HCT116 (cell line): Measurements from ENCODE around the gene MYO3B. TPM values are rescaled to one million over a fixed set of nuclear protein-coding genes. Genes with fewer than 3 reads are reported as not detected.

ENCODE experiments used
- ATAC-seq: fragments of 200-7000 bp; cut with Tn5 transposase; 2 replicates; pipeline ENCODE4 v1.9.1; 2020; ENCODE audit warnings: mild to moderate bottlenecking, moderate library complexity
- BruUV-seq: library from RNA; stranded (reverse); fragments of 400-500 nt; replicated peaks from 2 replicates; lab custom pipeline; 2021; lab: Mats Ljungman, UMichigan
- CTCF ChIA-PET: fragments of 300-600 bp; sonication (Branson Sonifier 250); formaldehyde crosslinking; loops from one replicate; lab custom pipeline; 2021; ENCODE audit warnings: antibody characterized with exemption; lab: Charles Lee
- POLR2A ChIA-PET: fragments of 300-600, 350-600 bp; sonication (Branson Sonifier 250); formaldehyde crosslinking; loops from one replicate; lab custom pipeline; 2021; ENCODE audit warnings: antibody characterized with exemption; lab: Charles Lee
- RAD21 ChIA-PET, 2 experiments: fragments of 300-600 bp; sonication (Branson Sonifier 250); formaldehyde crosslinking; loops; one replicate each; lab custom pipeline; 2023; ENCODE audit warnings: low total read pairs in 2 of 2; ENCODE audit not compliant: uncharacterized antibody in 2 of 2, unreplicated experiment in 2 of 2, low non-redundant PET in 1 of 2; lab: Charles Lee
- DNase-seq: peaks from one replicate; pipeline ENCODE4 v3.0.0-alpha.2; 2010; ENCODE audit warnings: low read depth, low spot score
- H2AFZ ChIP-seq: fragments of 200-600 bp; shearing (Covaris generic), sonication (generic); 2 replicates; pipeline ENCODE4 v1.6.1; 2017; ENCODE audit warnings: low read depth, mixed run types, mixed read lengths, antibody characterized with exemption, low read length; ENCODE audit not compliant: poor library complexity, severe bottlenecking
- H3K27ac ChIP-seq: 2 replicates; pipeline ENCODE4 v1.5.1; 2012; ENCODE audit warnings: low read depth, low read length
- H3K27me3 ChIP-seq: fragments of 200-600 bp; sonication (generic); 2 replicates; pipeline ENCODE4 v1.6.1; 2016; ENCODE audit warnings: mixed run types, low read length, mixed read lengths; ENCODE audit not compliant: insufficient read depth
- H3K36me3 ChIP-seq, 2 experiments: fragments of 200-500 bp in 1 of 2; fragments of 200-600 bp in 1 of 2; sonication (Bioruptor generic) in 1 of 2; sonication (generic) in 1 of 2; 2 replicates each; pipeline versions ENCODE4 v1.5.1 to v1.6.1; 2014 to 2016; ENCODE audit warnings: low read length in 2 of 2, inconsistent platforms in 1 of 2, mixed read lengths in 1 of 2, mixed run types in 1 of 2; ENCODE audit not compliant: insufficient read depth in 2 of 2, control insufficient read depth in 1 of 2
- H3K4me1 ChIP-seq, 2 experiments: fragments of 200-600 bp in 1 of 2; sonication (generic) in 1 of 2; 2 replicates each; pipeline versions ENCODE4 v1.5.1 to v1.6.1; 2012 to 2017; ENCODE audit warnings: low read length in 2 of 2, inconsistent platforms in 1 of 2, mild to moderate bottlenecking in 1 of 2, mixed read lengths in 1 of 2, mixed run types in 1 of 2, moderate library complexity in 1 of 2; ENCODE audit not compliant: insufficient read depth in 2 of 2, control insufficient read depth in 1 of 2
- H3K4me2 ChIP-seq: fragments of 200-600 bp; sonication (generic); 2 replicates; pipeline ENCODE4 v1.6.1; 2017; ENCODE audit warnings: mixed run types, low read length, mixed read lengths
- H3K4me3 ChIP-seq, 2 experiments: fragments of 200-600 bp in 1 of 2; sonication (generic) in 1 of 2; replicated peaks in 1 of 2; 2 replicates each; pipeline ENCODE4 v1.5.1; 2011 to 2016; ENCODE audit warnings: low read length in 2 of 2, control low read depth in 1 of 2, low read depth in 1 of 2, mild to moderate bottlenecking in 1 of 2, mixed read lengths in 1 of 2, mixed run types in 1 of 2
- H3K79me2 ChIP-seq: fragments of 200-600 bp; sonication (generic); 2 replicates; pipeline ENCODE4 v1.6.1; 2017; ENCODE audit warnings: mild to moderate bottlenecking, mixed run types, low read length, moderate library complexity, mixed read lengths; ENCODE audit not compliant: insufficient read depth
- H3K9ac ChIP-seq: fragments of 200-600 bp; sonication (generic); 2 replicates; pipeline ENCODE4 v1.6.1; 2016; ENCODE audit warnings: low read length, mixed read lengths
- H3K9me2 ChIP-seq: fragments of 200-600 bp; sonication (generic), shearing (Covaris generic); 2 replicates; pipeline ENCODE4 v1.6.1; 2017; ENCODE audit warnings: mixed run types, mild to moderate bottlenecking, moderate library complexity; ENCODE audit not compliant: insufficient read depth
- H3K9me3 ChIP-seq, 2 experiments: fragments of 200-500 bp in 1 of 2; fragments of 200-600 bp in 1 of 2; sonication (Bioruptor generic) in 1 of 2; sonication (generic) in 1 of 2; 2 replicates each; pipeline ENCODE4 v1.6.1; 2014 to 2017; ENCODE audit warnings: low read length in 2 of 2, mixed read lengths in 2 of 2, inconsistent platforms in 1 of 2, low read depth in 1 of 2, mild to moderate bottlenecking in 1 of 2, mixed run types in 1 of 2, moderate library complexity in 1 of 2; ENCODE audit not compliant: control insufficient read depth in 1 of 2, insufficient read depth in 1 of 2
- H4K20me1 ChIP-seq: fragments of 200-600 bp; sonication (generic), shearing (Covaris generic); 2 replicates; pipeline ENCODE4 v1.6.1; 2017; ENCODE audit warnings: mixed run types, mild to moderate bottlenecking, moderate library complexity; ENCODE audit not compliant: insufficient read depth
- ATF3 ChIP-seq: IDR thresholded peaks from 2 replicates; pipeline ENCODE4 v1.6.1; 2012
- CTCF ChIP-seq, 3 experiments: fragments of 200-600 bp in 1 of 3; sonication (generic) in 1 of 3; IDR thresholded peaks in 2 of 3; conservative IDR thresholded peaks in 1 of 3; 2 replicates each; pipeline ENCODE4 v1.5.1; 2012 to 2017; ENCODE audit warnings: low read depth in 2 of 3, low read length in 2 of 3, antibody characterized with exemption in 1 of 3, borderline replicate concordance in 1 of 3, control low read depth in 1 of 3, mild to moderate bottlenecking in 1 of 3, mixed read lengths in 1 of 3, mixed run types in 1 of 3, moderate library complexity in 1 of 3; ENCODE audit not compliant: insufficient read depth in 1 of 3
- EGR1 ChIP-seq: IDR thresholded peaks from 2 replicates; pipeline ENCODE4 v1.6.1; 2012; ENCODE audit warnings: low read depth
- ELF1 ChIP-seq: IDR thresholded peaks from 2 replicates; pipeline ENCODE4 v1.6.1; 2012; ENCODE audit warnings: low read depth, borderline replicate concordance
- EZH2phosphoT487 ChIP-seq: fragments of 200-600 bp; IDR thresholded peaks from 2 replicates; pipeline ENCODE4 v1.6.1; 2018; ENCODE audit warnings: antibody characterized with exemption, borderline replicate concordance
- JUND ChIP-seq: IDR thresholded peaks from 2 replicates; pipeline ENCODE4 v1.6.1; 2012
- MAX ChIP-seq: IDR thresholded peaks from 2 replicates; pipeline ENCODE4 v1.6.1; 2012
- POLR2A ChIP-seq: IDR thresholded peaks from 2 replicates; pipeline ENCODE4 v1.7.0; 2011; ENCODE audit warnings: borderline replicate concordance; ENCODE audit not compliant: insufficient read depth, insufficient read length; ENCODE audit errors: extremely low read depth
- RAD21 ChIP-seq: IDR thresholded peaks from 2 replicates; pipeline ENCODE4 v1.6.1; 2012; ENCODE audit warnings: low read depth, mild to moderate bottlenecking
- SIN3A ChIP-seq: IDR thresholded peaks from 2 replicates; pipeline ENCODE4 v1.6.1; 2012; ENCODE audit warnings: low read depth
- SRF ChIP-seq: IDR thresholded peaks from 2 replicates; pipeline ENCODE4 v1.6.1; 2012; ENCODE audit warnings: low read depth
- YY1 ChIP-seq: IDR thresholded peaks from 2 replicates; pipeline ENCODE4 v1.6.1; 2011; ENCODE audit warnings: low read length, low read depth, moderate library complexity, mild to moderate bottlenecking; ENCODE audit not compliant: insufficient replicate concordance; ENCODE audit errors: extremely low read depth
- ZBTB33 ChIP-seq: IDR thresholded peaks from 2 replicates; pipeline ENCODE4 v1.6.1; 2011; ENCODE audit warnings: mild to moderate bottlenecking, low read length, moderate library complexity; ENCODE audit not compliant: insufficient replicate concordance; ENCODE audit errors: extremely low read depth
- ZFX ChIP-seq: fragments of 450-650 bp; IDR thresholded peaks from 2 replicates; pipeline ENCODE4 v1.6.1; 2017
- ZNF274 ChIP-seq: fragments of 200-500 bp; sonication (Bioruptor generic); IDR thresholded peaks from 2 replicates; pipeline ENCODE4 v1.6.1; 2014; ENCODE audit warnings: mild to moderate bottlenecking, low read depth, low read length, inconsistent platforms
- intact Hi-C: fragments of 100-400 bp; cut with micrococcal nuclease; formaldehyde crosslinking; loops from 2 replicates; pipeline ENCODE4 v1.10.0; 2022
- total RNA-seq: library from RNA; stranded (reverse); gene quantifications from one replicate; pipeline ENCODE4 v1.2.1, GENCODE V29; 2021; ENCODE audit not compliant: unreplicated experiment

Gene MYO3B
- total RNA-seq, 1 experiment from 2014 or later, result not detected

GRCh38 chr2:170321526-170321925 is 143.6 kb downstream of the MYO3B start:
- intact Hi-C loops, result loop anchor here (5.0 kb wide), 2 partner anchors 84 to 551 kb away; no protein-coding TSS in a partner anchor
- Histone ChIP-seq H3K79me2 (no peaks in the 10 kb centered on the region), H3K9ac (no peak overlapping the region), H3K9me3 (no peaks in the 10 kb centered on the region), H3K4me2 (no peak overlapping the region), H3K4me3 (no peak overlapping the region), H2AFZ (no peak overlapping the region), H3K4me1 (no peaks in the 10 kb centered on the region), H3K27ac (no peak overlapping the region), H3K9me2 (no peaks in the 10 kb centered on the region), H3K36me3 (no peaks in the 10 kb centered on the region), H3K27me3 (no peaks in the 10 kb centered on the region)
- ChIA-PET POLR2A (no interaction called here), CTCF (no interaction called here)
- no TSS peak for BruUV-seq
- no peak for ATAC-seq
- TF ChIP-seq EGR1, result no peak
- TF ChIP-seq ZNF274, result no peak
- TF ChIP-seq POLR2A, result no peak
- TF ChIP-seq YY1, result no peak
- no peak for TF ChIP-seq ELF1
- no peak for TF ChIP-seq ATF3
- no peak for TF ChIP-seq RAD21
- TF ChIP-seq JUND, result no peak
- TF ChIP-seq ZFX, result no peak
- TF ChIP-seq, all 23 proteins: peak for 0
- no peak for DNase-seq
- H4K20me1 ChIP-seq, result no peaks in the 10 kb centered on the region
- RAD21 ChIA-PET, result no interaction called here

- ChIA-PET RAD21 (no interaction called here), POLR2A (no interaction called here), CTCF (no interaction called here)
- no peaks in the 10 kb centered on the region for H3K4me1 ChIP-seq
- H4K20me1 ChIP-seq, result no peaks in the 10 kb centered on the region
- no peak overlapping the region for H2AFZ ChIP-seq
- BruUV-seq, result no TSS peak
- H3K27me3 ChIP-seq, result no peaks in the 10 kb centered on the region
- no peaks in the 10 kb centered on the region for H3K9me2 ChIP-seq
- no peak overlapping the region for H3K27ac ChIP-seq
- H3K9me3 ChIP-seq, result no peaks in the 10 kb centered on the region
- ATAC-seq (no peak), DNase-seq (no peak)
- no peak overlapping the region for H3K9ac ChIP-seq
- intact Hi-C loops, result loop anchor here (5.0 kb wide), 2 partner anchors 85 to 550 kb away; no protein-coding TSS in a partner anchor
- no peak overlapping the region for H3K4me3 ChIP-seq
- no peak overlapping the region for H3K4me2 ChIP-seq
- H3K79me2 ChIP-seq, result no peaks in the 10 kb centered on the region
- H3K36me3 ChIP-seq, result no peaks in the 10 kb centered on the region
- TF ChIP-seq CTCF (IDR thresholded peaks at IDR 0.05 in 2 of 3, conservative IDR thresholded peaks at IDR 0.05 in 1 of 3; ENCODE audit: borderline replicate concordance in 1 of 3, insufficient read depth in 1 of 3, low read depth in 2 of 3, low read length in 2 of 3) (no peak), SRF (no peak), POLR2A (no peak), ZNF274 (no peak), ATF3 (no peak), MAX (no peak), ZBTB33 (no peak), SIN3A (no peak), ELF1 (no peak), EZH2phosphoT487 (no peak)
These were observed 144.3 kb downstream of the MYO3B start for GRCh38 chr2:170322140-170322766.
